Measurements from ENCODE around the gene TCF4.

- TF ChIP-seq, protein P1, sequence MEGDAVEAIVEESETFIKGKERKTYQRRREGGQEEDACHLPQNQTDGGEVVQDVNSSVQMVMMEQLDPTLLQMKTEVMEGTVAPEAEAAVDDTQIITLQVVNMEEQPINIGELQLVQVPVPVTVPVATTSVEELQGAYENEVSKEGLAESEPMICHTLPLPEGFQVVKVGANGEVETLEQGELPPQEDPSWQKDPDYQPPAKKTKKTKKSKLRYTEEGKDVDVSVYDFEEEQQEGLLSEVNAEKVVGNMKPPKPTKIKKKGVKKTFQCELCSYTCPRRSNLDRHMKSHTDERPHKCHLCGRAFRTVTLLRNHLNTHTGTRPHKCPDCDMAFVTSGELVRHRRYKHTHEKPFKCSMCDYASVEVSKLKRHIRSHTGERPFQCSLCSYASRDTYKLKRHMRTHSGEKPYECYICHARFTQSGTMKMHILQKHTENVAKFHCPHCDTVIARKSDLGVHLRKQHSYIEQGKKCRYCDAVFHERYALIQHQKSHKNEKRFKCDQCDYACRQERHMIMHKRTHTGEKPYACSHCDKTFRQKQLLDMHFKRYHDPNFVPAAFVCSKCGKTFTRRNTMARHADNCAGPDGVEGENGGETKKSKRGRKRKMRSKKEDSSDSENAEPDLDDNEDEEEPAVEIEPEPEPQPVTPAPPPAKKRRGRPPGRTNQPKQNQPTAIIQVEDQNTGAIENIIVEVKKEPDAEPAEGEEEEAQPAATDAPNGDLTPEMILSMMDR (IDR thresholded peaks at IDR 0.05; ENCODE audit: insufficient read depth, low read length) = no peak
- TF ChIP-seq POLR2AphosphoS5 (IDR thresholded peaks at IDR 0.05; ENCODE audit: low read depth) = no peak
- no peak for TF ChIP-seq REST (IDR thresholded peaks at IDR 0.05; ENCODE audit: insufficient replicate concordance, low read depth)
These were observed 114.9 kb downstream of the TCF4 start for GRCh38 chr18:55473058-55473457.

Data from HL-60 (cell line).